ENCODE data around the gene DCAF6. TPM values are rescaled to one million over a fixed set of nuclear protein-coding genes. Genes with fewer than 3 reads are reported as not detected.

DCAF6 gene
- total RNA-seq, 2 experiments from 2014 or later: 26.4 to 27.1 TPM

GRCh38 chr1:168114845-168115244, 178.4 kb downstream of the DCAF6 start:
- peaks cover 6% of the 10 kb centered on the region for H3K9me3 Mint-ChIP-seq
- POLR2A ChIA-PET: no interaction called here
- CTCF ChIA-PET: no interaction called here
- DNase-seq: no peak
- no peaks in the 10 kb centered on the region for H3K4me1 Mint-ChIP-seq
- H3K36me3 Mint-ChIP-seq (ENCODE audit: low read depth): no peaks in the 10 kb centered on the region
- H3K27ac Mint-ChIP-seq: no peak overlapping the region
- H3K4me3 Mint-ChIP-seq: no peak overlapping the region
- peaks cover 11% of the 10 kb centered on the region for H3K27me3 Mint-ChIP-seq

DNA sequence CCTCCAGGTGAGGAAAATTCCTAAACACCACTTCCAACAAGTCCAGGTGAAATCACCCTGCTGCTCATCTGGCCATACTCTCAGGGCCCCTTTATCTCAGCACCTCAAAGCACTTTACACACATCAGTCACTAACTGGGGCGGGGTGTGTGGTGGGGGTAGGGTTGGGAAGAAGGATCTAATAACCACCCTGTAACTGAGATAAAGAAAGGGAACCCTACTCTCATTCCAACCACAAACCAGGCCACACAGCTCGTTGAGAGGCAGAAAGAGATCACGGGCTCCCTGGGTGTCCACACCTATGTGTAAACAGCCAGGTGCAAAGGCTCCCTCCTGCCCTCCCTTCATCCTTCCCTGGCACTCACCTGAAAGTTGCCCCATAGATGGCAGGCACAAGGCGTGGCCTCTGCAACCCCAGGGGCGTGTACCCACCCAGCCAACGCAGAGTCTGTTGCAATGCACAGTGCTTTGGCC, 179.9 kb downstream of the DCAF6 start:
- H3K27ac Mint-ChIP-seq: no peak overlapping the region
- peaks cover 8% of the 10 kb centered on the region for H3K9me3 Mint-ChIP-seq
- H3K4me3 Mint-ChIP-seq: no peak overlapping the region
- H3K36me3 Mint-ChIP-seq (ENCODE audit: low read depth): no peaks in the 10 kb centered on the region
- POLR2A ChIA-PET: no interaction called here
- CTCF ChIA-PET: no interaction called here
- H3K4me1 Mint-ChIP-seq: no peaks in the 10 kb centered on the region
- peaks cover 15% of the 10 kb centered on the region for H3K27me3 Mint-ChIP-seq
- DNase-seq: no peak

- no peak overlapping the region for H3K4me3 Mint-ChIP-seq
- H3K27me3 Mint-ChIP-seq: peaks cover 26% of the 10 kb centered on the region
- no peak for DNase-seq
- H3K4me1 Mint-ChIP-seq: no peaks in the 10 kb centered on the region
- H3K27ac Mint-ChIP-seq: no peak overlapping the region
- no peaks in the 10 kb centered on the region for H3K36me3 Mint-ChIP-seq (ENCODE audit: low read depth)
- peaks cover 8% of the 10 kb centered on the region for H3K9me3 Mint-ChIP-seq
- CTCF ChIA-PET: no interaction called here
- POLR2A ChIA-PET: no interaction called here
Measured at GRCh38 chr1:168119750-168120149, 183.3 kb downstream of the DCAF6 start.

GRCh38 chr1:168121401-168122011, 185.0 kb downstream of the DCAF6 start:
- Mint-ChIP-seq H3K4me3 (no peak overlapping the region), H3K27ac (no peak overlapping the region), H3K27me3 (peaks cover 27% of the 10 kb centered on the region), H3K36me3 (ENCODE audit: low read depth) (no peaks in the 10 kb centered on the region), H3K9me3 (peaks cover 8% of the 10 kb centered on the region), H3K4me1 (no peaks in the 10 kb centered on the region)
- POLR2A ChIA-PET: no interaction called here
- DNase-seq: no peak
- CTCF ChIA-PET: interaction anchor here (1.9 kb wide), 1 partner anchor 24 kb away, joined by 4 read pairs; no protein-coding TSS in a partner anchor

DNA sequence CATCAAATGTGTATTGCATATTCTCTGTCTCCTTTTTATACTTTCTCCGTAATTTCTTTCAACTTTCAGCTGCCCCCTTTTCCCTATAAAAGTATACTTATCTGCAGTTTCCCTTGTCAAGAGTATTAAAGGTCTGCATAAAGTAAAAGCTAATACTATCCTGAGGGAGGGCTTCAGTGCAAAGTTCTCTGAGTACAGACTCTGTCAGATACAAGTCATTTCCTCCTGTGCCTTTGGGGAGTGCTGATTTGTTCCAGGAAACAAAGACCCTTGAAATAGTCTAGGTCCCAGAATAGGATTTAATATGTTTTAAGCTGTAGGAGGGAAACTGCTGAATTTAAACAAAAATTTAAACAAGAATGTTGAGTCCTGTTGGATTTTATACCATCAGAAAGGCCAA, 188.6 kb downstream of the DCAF6 start:
- no peak overlapping the region for H3K4me3 Mint-ChIP-seq
- H3K27ac Mint-ChIP-seq: no peak overlapping the region
- DNase-seq: no peak
- no peaks in the 10 kb centered on the region for H3K4me1 Mint-ChIP-seq
- CTCF ChIA-PET: interaction anchor here (2.3 kb wide), 1 partner anchor 42 kb away, joined by 5 read pairs; no protein-coding TSS in a partner anchor
- POLR2A ChIA-PET: no interaction called here
- no peaks in the 10 kb centered on the region for H3K36me3 Mint-ChIP-seq (ENCODE audit: low read depth)
- no peaks in the 10 kb centered on the region for H3K9me3 Mint-ChIP-seq
- peaks cover 17% of the 10 kb centered on the region for H3K27me3 Mint-ChIP-seq

Other genes with a start within 250 kb of the DCAF6 start
- gene MPZL1, start 214.7 kb upstream of the DCAF6 start, total RNA-seq: 10 to 100 TPM; 17.4 to 19.0 TPM
- under 1 TPM; 0.05 to 0.13 TPM for gene ADCY10, start 22.5 kb upstream of the DCAF6 start, total RNA-seq
- gene MPC2, start 389 bp downstream of the DCAF6 start, total RNA-seq: 10 to 100 TPM; 61.4 to 61.5 TPM
- gene GPR161, start 200.2 kb downstream of the DCAF6 start, total RNA-seq: under 1 TPM; 0.65 to 0.85 TPM
- gene TIPRL, start 242.3 kb downstream of the DCAF6 start, total RNA-seq: 10 to 100 TPM; 47.1 to 48.4 TPM

All from activated CD4-positive, alpha-beta memory T cell treated with anti-CD3 and anti-CD28 coated beads, Interleukin-2, amount 10 ng/mL, durations not matched to agents 7 days and 5 days (primary cell).